ENCODE measurements around the gene ADGRB2. TPM values are rescaled to one million over a fixed set of nuclear protein-coding genes. Genes with fewer than 3 reads are reported as not detected.

Gene ADGRB2
- total and polyA plus RNA-seq, 7 donors = 1.3 to 3.9 (median 1.4) TPM; not detected in 2

DNA sequence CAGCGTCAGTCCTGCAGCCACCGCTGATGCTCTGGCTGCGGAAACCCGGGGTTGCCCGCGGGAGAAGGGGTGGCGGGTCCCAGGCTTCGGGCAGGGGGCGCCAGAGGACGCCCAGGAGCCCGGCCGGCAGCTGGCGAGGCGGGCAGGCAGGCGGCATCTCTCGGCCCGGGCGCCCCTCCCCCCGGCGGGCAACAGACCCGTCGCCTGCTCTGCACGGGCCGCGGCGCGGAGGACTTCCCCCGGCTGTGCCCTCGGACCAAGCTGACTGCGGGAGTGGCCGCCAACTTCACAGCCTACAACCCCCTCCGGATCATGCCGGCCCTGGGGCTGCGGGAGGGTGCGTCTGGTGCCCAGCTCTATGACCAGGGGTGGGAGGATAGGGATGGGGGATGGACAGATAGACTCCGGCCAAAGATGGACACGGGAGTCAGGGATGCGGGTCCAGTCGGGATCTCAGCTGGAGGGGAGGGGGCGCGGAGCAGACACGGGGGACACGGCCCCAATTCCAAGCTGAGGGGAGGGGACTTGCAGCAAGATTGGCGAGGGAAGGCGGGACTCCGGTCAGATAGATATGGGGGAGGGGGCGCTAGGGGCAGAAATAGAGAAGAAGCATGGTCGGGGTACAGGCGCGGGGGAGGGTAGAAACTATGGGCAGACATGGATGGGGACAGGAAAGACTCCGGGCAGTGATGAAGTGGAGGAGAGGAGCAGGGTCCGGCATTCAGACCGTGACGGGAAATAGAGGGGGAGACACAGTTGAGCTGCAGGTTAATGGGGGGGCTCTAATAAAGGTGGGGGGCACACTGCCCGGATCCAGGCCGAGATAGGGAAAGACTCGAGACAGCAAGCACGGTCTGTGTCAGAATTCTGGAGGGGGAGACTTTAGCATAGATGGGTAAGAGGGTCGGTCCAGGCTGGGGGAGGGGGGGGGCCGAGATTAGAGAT, 1.1 kb downstream of the ADGRB2 start:
- 1% methylated on average over 60 of the region's 60 CpGs for WGBS, 2 donors
- Histone ChIP-seq H3K9me3 (no peaks in the 10 kb centered on the region), H3K36me3 (no peaks in the 10 kb centered on the region), H3K27ac (peak overlapping the region in 1 of 4 donors; percentile 35), H3K4me1 (peaks cover 0 to 44% (median 41%) of the 10 kb centered on the region in 4 donors), H3K27me3 (peaks cover 0 to 36% (median 13%) of the 10 kb centered on the region in 3 donors), H3K4me3 (peak overlapping the region; percentile 29 to 59 (median 55))
- peak in 2 of 4 experiments; percentile 48 to 72 for TF ChIP-seq CTCF (IDR thresholded peaks at IDR 0.05)
- TF ChIP-seq EP300 (IDR thresholded peaks at IDR 0.05) = no peak
- intact Hi-C loops (cut with DNase I) = loop anchor here (1.0 to 5.0 kb wide), 3 partner anchors 26 to 299 kb away; no protein-coding TSS in a partner anchor
- peak; percentile 81 for DNase-seq

GRCh38 chr1:31762323-31762722, 1.8 kb downstream of the ADGRB2 start:
- 17 to 32% methylated on average over 7 of the region's 7 CpGs for WGBS, 2 donors
- H3K4me1 ChIP-seq = peaks cover 0 to 44% (median 41%) of the 10 kb centered on the region in 4 donors
- intact Hi-C loops (cut with DNase I) = loop anchor here (1.0 to 5.0 kb wide), 3 partner anchors 27 to 300 kb away; no protein-coding TSS in a partner anchor
- H3K36me3 ChIP-seq = no peaks in the 10 kb centered on the region
- H3K9me3 ChIP-seq = no peaks in the 10 kb centered on the region
- peak overlapping the region in 3 of 4 donors; percentile 54 to 59 (median 56) for H3K4me3 ChIP-seq
- peaks cover 0 to 36% (median 13%) of the 10 kb centered on the region in 3 donors for H3K27me3 ChIP-seq
- H3K27ac ChIP-seq = no peak overlapping the region
- DNase-seq = no peak
- TF ChIP-seq POLR2A (IDR thresholded peaks at IDR 0.05) = no peak
- TF ChIP-seq EP300 (IDR thresholded peaks at IDR 0.05) = no peak
- TF ChIP-seq CTCF (IDR thresholded peaks at IDR 0.05) = no peak
- TF ChIP-seq POLR2AphosphoS5 (IDR thresholded peaks at IDR 0.05) = no peak

DNA sequence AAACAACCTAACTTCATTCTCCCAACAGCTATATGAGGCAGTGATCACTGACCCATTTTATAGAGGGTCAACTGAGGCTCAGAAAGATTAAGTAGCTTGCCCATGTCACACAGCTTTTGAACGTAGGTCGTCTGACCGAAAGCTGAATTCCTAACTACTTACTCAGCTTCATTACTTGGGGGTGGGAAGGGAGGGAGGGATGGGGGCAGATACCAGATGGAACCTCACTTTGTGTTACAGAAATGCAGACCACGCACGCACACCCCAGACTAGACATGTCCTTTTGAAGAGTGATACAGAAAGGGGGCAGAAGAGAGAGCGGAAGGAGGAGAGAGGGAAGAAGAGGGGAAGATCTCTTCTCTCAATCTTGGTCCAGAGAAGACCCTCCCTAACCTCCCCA, 2.3 kb downstream of the ADGRB2 start:
- Histone ChIP-seq H3K36me3 (no peaks in the 10 kb centered on the region), H3K4me3 (no peak overlapping the region), H3K27me3 (peaks cover 0 to 36% (median 13%) of the 10 kb centered on the region in 3 donors), H3K9me3 (no peaks in the 10 kb centered on the region), H3K27ac (no peak overlapping the region), H3K4me1 (peaks cover 0 to 44% (median 41%) of the 10 kb centered on the region in 4 donors)
- 60 to 77% methylated on average over 6 of the region's 6 CpGs for WGBS, 2 donors
- DNase-seq = no peak
- TF ChIP-seq POLR2A (IDR thresholded peaks at IDR 0.05) (no peak), POLR2AphosphoS5 (IDR thresholded peaks at IDR 0.05) (no peak), EP300 (IDR thresholded peaks at IDR 0.05) (no peak), CTCF (IDR thresholded peaks at IDR 0.05) (no peak)
- intact Hi-C loops (cut with DNase I) = loop anchor here (1.0 to 5.0 kb wide), 3 partner anchors 27 to 300 kb away; no protein-coding TSS in a partner anchor

DNA sequence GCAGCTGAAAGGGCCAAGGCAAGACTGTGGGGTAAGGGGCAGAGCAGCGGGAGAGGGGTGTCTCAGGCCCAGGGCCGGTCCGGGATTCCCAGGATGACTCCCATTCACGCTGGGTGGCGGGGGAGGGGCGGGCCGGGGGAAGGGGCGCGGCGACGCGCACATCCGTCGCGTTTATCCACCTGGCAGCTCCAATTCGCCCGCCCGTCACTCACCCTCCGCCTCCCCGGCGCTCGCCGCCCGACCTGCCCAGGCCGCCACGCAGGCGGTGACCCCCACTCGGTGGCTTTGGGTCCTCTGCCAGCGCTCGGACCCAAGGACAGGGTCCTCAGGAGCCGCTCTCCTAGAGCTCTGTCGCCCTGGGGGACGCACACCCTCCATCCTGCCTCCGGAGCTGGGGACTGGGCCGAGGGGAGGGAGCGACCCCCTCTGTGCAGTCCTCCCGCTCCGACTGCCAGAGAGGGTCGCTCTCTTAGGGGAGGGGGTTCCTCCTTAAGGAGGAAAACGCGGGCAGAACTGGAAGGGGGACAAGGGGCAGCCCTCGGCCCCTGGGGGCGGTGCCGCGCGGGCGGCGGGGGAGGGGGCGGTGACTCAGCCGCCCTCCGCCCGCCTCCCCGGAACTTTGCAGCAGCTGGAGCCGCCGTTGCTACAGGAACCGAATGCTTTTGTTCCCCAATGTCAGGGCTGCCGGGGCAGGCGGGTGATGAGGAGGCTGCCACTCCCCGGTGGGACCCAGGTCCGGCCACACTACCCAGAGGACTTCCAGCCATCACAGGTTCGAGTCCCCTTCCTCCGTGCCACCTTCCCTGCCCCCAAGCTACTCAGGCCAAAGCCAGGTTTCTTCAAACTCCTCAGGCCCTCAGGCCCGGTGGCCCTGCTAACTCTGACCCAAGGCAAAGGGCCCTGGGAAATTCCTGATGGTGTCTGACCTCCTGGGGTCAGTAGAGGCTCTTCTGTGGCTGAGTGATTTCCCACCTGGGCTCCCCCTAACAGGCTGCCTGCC, 3.4 kb downstream of the ADGRB2 start:
- WGBS, 2 donors = 2% methylated on average over 63 of the region's 63 CpGs
- peaks cover 0 to 44% (median 41%) of the 10 kb centered on the region in 4 donors for H3K4me1 ChIP-seq
- no peaks in the 10 kb centered on the region for H3K9me3 ChIP-seq
- no peaks in the 10 kb centered on the region for H3K36me3 ChIP-seq
- peak; percentile 89 for DNase-seq
- H3K4me3 ChIP-seq = peak overlapping the region; percentile 41 to 60 (median 58)
- intact Hi-C loops (cut with DNase I) = loop anchor here (5.0 kb wide), 2 partner anchors 202 to 302 kb away; no protein-coding TSS in a partner anchor
- H3K27ac ChIP-seq = peak overlapping the region in 2 of 4 donors; percentile 31 to 38
- peaks cover 0 to 36% (median 13%) of the 10 kb centered on the region in 3 donors for H3K27me3 ChIP-seq
- TF ChIP-seq CTCF (IDR thresholded peaks at IDR 0.05) = no peak

Measured in sigmoid colon (tissue), 7 donors.